ENCODE data around the gene HNRNPDL.

The HNRNPDL gene

GRCh38 chr4:82373486-82373815 is 56.8 kb downstream of the HNRNPDL start:
- DNase-seq (ENCODE audit: insufficient read length, low spot score) (no peak), FAIRE-seq (no peak)
- TF ChIP-seq, protein P1, sequence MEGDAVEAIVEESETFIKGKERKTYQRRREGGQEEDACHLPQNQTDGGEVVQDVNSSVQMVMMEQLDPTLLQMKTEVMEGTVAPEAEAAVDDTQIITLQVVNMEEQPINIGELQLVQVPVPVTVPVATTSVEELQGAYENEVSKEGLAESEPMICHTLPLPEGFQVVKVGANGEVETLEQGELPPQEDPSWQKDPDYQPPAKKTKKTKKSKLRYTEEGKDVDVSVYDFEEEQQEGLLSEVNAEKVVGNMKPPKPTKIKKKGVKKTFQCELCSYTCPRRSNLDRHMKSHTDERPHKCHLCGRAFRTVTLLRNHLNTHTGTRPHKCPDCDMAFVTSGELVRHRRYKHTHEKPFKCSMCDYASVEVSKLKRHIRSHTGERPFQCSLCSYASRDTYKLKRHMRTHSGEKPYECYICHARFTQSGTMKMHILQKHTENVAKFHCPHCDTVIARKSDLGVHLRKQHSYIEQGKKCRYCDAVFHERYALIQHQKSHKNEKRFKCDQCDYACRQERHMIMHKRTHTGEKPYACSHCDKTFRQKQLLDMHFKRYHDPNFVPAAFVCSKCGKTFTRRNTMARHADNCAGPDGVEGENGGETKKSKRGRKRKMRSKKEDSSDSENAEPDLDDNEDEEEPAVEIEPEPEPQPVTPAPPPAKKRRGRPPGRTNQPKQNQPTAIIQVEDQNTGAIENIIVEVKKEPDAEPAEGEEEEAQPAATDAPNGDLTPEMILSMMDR (IDR thresholded peaks at IDR 0.05; ENCODE audit: insufficient read depth, missing control alignments) = no peak
